Measurements from ENCODE around the gene CYSTM1.

CYSTM1 gene

GRCh38 chr5:140207250-140207964 lies 32.4 kb downstream of the CYSTM1 start:
- no peak for TF ChIP-seq CTCF (IDR thresholded peaks at IDR 0.05)
- H3K4me3 ChIP-seq, result no peak overlapping the region
- DNase-seq (ENCODE audit: low spot score), result no peak
- H3K27ac ChIP-seq, result no peak overlapping the region

DNA sequence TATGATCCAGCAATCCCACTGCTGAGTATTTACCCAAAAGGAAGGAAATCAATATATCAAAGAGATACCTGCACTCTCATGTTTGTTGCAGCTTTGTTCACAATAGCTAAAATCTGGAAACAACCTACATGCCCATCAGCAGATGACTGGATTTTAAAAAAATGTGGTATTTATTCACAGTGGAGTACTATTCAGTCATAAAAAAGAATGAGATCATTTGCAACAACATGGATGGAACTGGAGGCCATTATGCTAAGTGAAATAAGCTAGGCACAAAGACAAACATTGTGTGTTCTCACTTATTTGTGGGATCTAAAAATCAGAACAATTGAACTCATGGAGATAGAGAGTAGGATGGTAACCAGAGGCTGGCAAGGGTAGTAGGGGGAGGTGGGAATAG lies 33.1 kb downstream of the CYSTM1 start:
- Histone ChIP-seq H3K27ac (no peak overlapping the region), H3K4me3 (no peak overlapping the region)
- DNase-seq (ENCODE audit: low spot score), result no peak
- no peak for TF ChIP-seq CTCF (IDR thresholded peaks at IDR 0.05)

DNA sequence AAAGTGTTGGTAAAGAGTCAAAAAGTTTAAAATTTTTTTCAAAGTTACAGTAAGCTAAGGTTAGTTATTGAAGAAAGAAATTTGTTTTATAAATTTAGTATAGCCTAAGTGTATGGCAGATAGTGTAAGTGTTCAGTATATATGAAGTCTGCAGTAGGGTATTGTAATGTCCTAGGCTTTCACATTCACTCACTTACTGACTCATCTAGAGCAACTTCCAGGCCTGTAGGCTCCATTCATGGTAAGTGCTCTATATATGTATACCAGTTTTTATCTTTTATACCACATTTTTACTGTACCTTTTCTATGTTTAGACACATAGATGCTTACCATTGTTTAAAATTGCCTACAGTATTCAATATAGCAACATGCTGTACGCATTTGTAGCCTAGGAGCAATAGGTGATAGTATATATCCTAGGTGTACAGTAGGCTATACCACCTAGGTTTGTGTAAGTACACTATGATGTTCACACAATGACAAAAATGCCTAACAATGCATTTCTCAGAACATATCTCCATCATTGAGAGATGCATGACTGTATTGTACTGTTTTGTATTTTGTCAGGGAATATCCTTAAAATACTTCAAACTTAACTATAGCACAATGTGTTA lies 38.5 kb downstream of the CYSTM1 start:
- DNase-seq (ENCODE audit: low spot score), result no peak
- H3K4me3 ChIP-seq, result no peak overlapping the region
- no peak overlapping the region for H3K27ac ChIP-seq
- no peak for TF ChIP-seq CTCF (IDR thresholded peaks at IDR 0.05)

- DNase-seq (ENCODE audit: low spot score), result no peak
- Histone ChIP-seq H3K27ac (no peak overlapping the region), H3K4me3 (no peak overlapping the region)
- no peak for TF ChIP-seq CTCF (IDR thresholded peaks at IDR 0.05)
These were observed 39.8 kb downstream of the CYSTM1 start for GRCh38 chr5:140214831-140215230.

DNA sequence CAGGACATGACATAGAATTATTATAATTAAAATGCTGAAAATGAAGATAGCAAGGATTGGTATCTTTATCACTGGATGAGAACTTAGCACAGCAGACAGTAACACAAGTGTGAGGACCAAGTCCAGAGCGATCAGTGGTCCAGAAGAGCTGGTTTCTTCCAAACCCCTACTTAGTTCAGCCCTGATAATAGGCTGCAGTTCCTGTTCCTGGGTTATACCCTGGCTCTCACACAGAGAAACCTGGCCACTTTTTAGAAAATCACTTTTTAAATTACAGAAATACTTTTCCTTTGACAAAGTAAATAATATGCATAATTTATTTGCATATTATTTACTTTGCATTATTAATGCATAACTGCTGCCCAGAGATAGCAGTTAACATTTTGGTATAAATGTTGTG lies 40.3 kb downstream of the CYSTM1 start:
- TF ChIP-seq CTCF (IDR thresholded peaks at IDR 0.05), result no peak
- H3K27ac ChIP-seq, result no peak overlapping the region
- H3K4me3 ChIP-seq, result no peak overlapping the region
- no peak for DNase-seq (ENCODE audit: low spot score)

- no peak for TF ChIP-seq CTCF (IDR thresholded peaks at IDR 0.05)
- no peak for DNase-seq (ENCODE audit: low spot score)
- Histone ChIP-seq H3K27ac (peak overlapping the region in 1 of 2 donors; percentile 35), H3K4me3 (no peak overlapping the region)
These were observed 41.6 kb downstream of the CYSTM1 start for GRCh38 chr5:140216478-140217074.
